Measurements from ENCODE around the gene HCN2. TPM values are rescaled to one million over a fixed set of nuclear protein-coding genes. Genes with fewer than 3 reads are reported as not detected.

The HCN2 gene
- total RNA-seq, 1 experiment from 2014 or later, result 9.2 TPM

DNA sequence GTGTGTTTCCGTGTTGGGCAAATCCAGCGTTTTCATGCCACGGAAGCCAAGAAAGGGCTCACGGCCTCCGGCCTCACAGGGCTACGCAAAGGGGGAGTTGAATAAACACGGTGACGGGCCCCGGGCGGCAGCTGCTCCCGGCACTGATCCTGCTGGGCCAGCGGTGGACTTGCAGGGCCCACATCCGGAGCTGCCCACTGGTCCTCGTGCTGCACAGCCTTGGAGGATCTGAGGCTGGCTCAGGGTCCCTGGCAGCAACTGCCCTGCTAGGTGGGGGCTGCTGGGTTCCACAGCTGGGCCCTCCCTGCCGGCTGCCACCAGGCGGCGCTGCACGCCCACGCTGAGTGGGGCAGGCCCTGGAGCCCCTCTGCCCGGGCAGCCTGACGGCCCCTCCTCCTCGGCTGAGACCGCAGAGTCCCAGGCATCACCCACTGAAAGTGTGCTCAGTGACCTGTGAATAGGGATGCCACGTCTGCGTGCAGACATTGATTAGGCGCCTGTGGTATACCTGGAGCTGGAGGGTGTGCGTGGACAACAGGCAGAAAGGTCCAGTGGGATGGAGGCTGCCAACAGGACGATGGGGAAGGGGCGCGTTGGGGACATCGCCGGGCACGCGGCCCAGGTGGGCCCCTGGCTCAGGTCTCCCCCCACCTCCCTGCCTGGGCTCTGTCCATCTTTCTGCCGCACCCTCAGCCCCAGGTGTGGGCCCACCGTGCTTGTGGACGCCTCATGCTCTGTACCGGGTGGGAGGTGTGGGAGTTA lies 5.3 kb upstream of the HCN2 start (continued):
- TF ChIP-seq, protein P1, sequence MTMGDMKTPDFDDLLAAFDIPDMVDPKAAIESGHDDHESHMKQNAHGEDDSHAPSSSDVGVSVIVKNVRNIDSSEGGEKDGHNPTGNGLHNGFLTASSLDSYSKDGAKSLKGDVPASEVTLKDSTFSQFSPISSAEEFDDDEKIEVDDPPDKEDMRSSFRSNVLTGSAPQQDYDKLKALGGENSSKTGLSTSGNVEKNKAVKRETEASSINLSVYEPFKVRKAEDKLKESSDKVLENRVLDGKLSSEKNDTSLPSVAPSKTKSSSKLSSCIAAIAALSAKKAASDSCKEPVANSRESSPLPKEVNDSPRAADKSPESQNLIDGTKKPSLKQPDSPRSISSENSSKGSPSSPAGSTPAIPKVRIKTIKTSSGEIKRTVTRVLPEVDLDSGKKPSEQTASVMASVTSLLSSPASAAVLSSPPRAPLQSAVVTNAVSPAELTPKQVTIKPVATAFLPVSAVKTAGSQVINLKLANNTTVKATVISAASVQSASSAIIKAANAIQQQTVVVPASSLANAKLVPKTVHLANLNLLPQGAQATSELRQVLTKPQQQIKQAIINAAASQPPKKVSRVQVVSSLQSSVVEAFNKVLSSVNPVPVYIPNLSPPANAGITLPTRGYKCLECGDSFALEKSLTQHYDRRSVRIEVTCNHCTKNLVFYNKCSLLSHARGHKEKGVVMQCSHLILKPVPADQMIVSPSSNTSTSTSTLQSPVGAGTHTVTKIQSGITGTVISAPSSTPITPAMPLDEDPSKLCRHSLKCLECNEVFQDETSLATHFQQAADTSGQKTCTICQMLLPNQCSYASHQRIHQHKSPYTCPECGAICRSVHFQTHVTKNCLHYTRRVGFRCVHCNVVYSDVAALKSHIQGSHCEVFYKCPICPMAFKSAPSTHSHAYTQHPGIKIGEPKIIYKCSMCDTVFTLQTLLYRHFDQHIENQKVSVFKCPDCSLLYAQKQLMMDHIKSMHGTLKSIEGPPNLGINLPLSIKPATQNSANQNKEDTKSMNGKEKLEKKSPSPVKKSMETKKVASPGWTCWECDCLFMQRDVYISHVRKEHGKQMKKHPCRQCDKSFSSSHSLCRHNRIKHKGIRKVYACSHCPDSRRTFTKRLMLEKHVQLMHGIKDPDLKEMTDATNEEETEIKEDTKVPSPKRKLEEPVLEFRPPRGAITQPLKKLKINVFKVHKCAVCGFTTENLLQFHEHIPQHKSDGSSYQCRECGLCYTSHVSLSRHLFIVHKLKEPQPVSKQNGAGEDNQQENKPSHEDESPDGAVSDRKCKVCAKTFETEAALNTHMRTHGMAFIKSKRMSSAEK (CRISPR knock-in tag; IDR thresholded peaks at IDR 0.05; ENCODE audit: borderline replicate concordance), result peak; percentile 74; the same call in 1 of the 2 replicates
- TF ChIP-seq ZNF416 (CRISPR knock-in tag; IDR thresholded peaks at IDR 0.05), result peak; percentile 56; the same call in 1 of the 2 replicates
- no peak for TF ChIP-seq ZNF232 (CRISPR knock-in tag; IDR thresholded peaks at IDR 0.05)
- TF ChIP-seq ZNF671 (CRISPR knock-in tag; IDR thresholded peaks at IDR 0.05), result no peak
- TF ChIP-seq, protein P2, sequence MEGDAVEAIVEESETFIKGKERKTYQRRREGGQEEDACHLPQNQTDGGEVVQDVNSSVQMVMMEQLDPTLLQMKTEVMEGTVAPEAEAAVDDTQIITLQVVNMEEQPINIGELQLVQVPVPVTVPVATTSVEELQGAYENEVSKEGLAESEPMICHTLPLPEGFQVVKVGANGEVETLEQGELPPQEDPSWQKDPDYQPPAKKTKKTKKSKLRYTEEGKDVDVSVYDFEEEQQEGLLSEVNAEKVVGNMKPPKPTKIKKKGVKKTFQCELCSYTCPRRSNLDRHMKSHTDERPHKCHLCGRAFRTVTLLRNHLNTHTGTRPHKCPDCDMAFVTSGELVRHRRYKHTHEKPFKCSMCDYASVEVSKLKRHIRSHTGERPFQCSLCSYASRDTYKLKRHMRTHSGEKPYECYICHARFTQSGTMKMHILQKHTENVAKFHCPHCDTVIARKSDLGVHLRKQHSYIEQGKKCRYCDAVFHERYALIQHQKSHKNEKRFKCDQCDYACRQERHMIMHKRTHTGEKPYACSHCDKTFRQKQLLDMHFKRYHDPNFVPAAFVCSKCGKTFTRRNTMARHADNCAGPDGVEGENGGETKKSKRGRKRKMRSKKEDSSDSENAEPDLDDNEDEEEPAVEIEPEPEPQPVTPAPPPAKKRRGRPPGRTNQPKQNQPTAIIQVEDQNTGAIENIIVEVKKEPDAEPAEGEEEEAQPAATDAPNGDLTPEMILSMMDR (IDR thresholded peaks at IDR 0.05), result peak; percentile 95
- no peak for TF ChIP-seq JUN (CRISPR knock-in tag; IDR thresholded peaks at IDR 0.05)
- peak; percentile 43; the same call in 1 of the 2 replicates for TF ChIP-seq GABPB1 (CRISPR knock-in tag; IDR thresholded peaks at IDR 0.05)
- TF ChIP-seq, protein P3, sequence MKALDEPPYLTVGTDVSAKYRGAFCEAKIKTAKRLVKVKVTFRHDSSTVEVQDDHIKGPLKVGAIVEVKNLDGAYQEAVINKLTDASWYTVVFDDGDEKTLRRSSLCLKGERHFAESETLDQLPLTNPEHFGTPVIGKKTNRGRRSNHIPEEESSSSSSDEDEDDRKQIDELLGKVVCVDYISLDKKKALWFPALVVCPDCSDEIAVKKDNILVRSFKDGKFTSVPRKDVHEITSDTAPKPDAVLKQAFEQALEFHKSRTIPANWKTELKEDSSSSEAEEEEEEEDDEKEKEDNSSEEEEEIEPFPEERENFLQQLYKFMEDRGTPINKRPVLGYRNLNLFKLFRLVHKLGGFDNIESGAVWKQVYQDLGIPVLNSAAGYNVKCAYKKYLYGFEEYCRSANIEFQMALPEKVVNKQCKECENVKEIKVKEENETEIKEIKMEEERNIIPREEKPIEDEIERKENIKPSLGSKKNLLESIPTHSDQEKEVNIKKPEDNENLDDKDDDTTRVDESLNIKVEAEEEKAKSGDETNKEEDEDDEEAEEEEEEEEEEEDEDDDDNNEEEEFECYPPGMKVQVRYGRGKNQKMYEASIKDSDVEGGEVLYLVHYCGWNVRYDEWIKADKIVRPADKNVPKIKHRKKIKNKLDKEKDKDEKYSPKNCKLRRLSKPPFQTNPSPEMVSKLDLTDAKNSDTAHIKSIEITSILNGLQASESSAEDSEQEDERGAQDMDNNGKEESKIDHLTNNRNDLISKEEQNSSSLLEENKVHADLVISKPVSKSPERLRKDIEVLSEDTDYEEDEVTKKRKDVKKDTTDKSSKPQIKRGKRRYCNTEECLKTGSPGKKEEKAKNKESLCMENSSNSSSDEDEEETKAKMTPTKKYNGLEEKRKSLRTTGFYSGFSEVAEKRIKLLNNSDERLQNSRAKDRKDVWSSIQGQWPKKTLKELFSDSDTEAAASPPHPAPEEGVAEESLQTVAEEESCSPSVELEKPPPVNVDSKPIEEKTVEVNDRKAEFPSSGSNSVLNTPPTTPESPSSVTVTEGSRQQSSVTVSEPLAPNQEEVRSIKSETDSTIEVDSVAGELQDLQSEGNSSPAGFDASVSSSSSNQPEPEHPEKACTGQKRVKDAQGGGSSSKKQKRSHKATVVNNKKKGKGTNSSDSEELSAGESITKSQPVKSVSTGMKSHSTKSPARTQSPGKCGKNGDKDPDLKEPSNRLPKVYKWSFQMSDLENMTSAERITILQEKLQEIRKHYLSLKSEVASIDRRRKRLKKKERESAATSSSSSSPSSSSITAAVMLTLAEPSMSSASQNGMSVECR (CRISPR knock-in tag; IDR thresholded peaks at IDR 0.05; ENCODE audit: borderline replicate concordance), result 0 out of 2 replicates have a peak, but pooled peaks have one; percentile 17
- no peak for TF ChIP-seq TEAD4 (CRISPR knock-in tag; IDR thresholded peaks at IDR 0.05)
- no peak for TF ChIP-seq FOXK1 (CRISPR knock-in tag; IDR thresholded peaks at IDR 0.05)
- 0 out of 2 replicates have a peak, but pooled peaks have one; percentile 90 for TF ChIP-seq KAT7 (CRISPR knock-in tag; IDR thresholded peaks at IDR 0.05; ENCODE audit: borderline replicate concordance)
- TF ChIP-seq, protein P4, sequence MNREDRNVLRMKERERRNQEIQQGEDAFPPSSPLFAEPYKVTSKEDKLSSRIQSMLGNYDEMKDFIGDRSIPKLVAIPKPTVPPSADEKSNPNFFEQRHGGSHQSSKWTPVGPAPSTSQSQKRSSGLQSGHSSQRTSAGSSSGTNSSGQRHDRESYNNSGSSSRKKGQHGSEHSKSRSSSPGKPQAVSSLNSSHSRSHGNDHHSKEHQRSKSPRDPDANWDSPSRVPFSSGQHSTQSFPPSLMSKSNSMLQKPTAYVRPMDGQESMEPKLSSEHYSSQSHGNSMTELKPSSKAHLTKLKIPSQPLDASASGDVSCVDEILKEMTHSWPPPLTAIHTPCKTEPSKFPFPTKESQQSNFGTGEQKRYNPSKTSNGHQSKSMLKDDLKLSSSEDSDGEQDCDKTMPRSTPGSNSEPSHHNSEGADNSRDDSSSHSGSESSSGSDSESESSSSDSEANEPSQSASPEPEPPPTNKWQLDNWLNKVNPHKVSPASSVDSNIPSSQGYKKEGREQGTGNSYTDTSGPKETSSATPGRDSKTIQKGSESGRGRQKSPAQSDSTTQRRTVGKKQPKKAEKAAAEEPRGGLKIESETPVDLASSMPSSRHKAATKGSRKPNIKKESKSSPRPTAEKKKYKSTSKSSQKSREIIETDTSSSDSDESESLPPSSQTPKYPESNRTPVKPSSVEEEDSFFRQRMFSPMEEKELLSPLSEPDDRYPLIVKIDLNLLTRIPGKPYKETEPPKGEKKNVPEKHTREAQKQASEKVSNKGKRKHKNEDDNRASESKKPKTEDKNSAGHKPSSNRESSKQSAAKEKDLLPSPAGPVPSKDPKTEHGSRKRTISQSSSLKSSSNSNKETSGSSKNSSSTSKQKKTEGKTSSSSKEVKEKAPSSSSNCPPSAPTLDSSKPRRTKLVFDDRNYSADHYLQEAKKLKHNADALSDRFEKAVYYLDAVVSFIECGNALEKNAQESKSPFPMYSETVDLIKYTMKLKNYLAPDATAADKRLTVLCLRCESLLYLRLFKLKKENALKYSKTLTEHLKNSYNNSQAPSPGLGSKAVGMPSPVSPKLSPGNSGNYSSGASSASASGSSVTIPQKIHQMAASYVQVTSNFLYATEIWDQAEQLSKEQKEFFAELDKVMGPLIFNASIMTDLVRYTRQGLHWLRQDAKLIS (CRISPR knock-in tag; IDR thresholded peaks at IDR 0.05; ENCODE audit: borderline replicate concordance), result 0 out of 2 replicates have a peak, but pooled peaks have one; percentile 40
- TF ChIP-seq ZNF317 (CRISPR knock-in tag; IDR thresholded peaks at IDR 0.05; ENCODE audit: borderline replicate concordance, low read depth), result no peak
- no peak for TF ChIP-seq ZNF121 (CRISPR knock-in tag; IDR thresholded peaks at IDR 0.05)
- TF ChIP-seq, protein P5, sequence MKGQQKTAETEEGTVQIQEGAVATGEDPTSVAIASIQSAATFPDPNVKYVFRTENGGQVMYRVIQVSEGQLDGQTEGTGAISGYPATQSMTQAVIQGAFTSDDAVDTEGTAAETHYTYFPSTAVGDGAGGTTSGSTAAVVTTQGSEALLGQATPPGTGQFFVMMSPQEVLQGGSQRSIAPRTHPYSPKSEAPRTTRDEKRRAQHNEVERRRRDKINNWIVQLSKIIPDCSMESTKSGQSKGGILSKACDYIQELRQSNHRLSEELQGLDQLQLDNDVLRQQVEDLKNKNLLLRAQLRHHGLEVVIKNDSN (CRISPR knock-in tag; IDR thresholded peaks at IDR 0.05), result peak; percentile 43; the same call in 1 of the 2 replicates
- TF ChIP-seq PRRX2 (CRISPR knock-in tag; IDR thresholded peaks at IDR 0.05), result peak; percentile 65
- TF ChIP-seq, protein P6, sequence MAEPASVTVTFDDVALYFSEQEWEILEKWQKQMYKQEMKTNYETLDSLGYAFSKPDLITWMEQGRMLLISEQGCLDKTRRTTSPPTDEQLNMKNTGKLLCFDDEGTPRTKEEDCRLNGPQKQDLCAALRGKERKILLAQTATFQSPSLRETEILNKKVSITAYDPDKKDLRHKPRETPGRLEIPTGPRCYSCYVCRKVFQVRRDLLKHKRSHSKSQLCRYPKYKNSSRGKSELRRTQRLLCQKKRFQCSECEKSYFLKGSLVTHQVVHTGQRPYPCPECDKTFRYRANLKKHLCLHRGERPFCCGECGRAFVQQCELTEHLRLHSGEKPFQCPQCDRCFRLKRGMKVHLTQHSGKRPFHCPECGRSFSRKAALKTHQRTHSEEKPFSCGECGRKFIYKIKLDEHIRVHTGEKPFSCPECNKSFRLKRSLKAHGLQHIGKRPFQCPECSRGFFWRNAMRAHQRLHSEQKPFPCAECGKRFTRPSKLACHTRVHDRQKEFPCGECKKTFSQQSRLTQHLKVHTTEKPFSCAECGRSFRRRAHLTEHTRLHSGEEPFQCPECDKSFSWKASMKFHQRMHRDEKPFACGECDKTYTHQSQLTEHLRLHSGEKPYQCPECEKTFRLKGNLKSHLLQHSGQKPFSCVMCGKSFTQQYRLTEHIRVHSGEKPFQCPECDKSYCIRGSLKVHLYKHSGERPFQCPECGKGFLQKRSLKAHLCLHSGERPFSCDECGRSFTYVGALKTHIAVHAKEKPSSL (CRISPR knock-in tag; conservative IDR thresholded peaks at IDR 0.05), result 0 out of 2 replicates have a peak, but pooled peaks have one; percentile 9
- TF ChIP-seq NFATC4 (CRISPR knock-in tag; IDR thresholded peaks at IDR 0.05), result peak; percentile 22; the same call in 1 of the 2 replicates
- peak; percentile 82 for TF ChIP-seq SP1 (CRISPR knock-in tag; conservative IDR thresholded peaks at IDR 0.05)
- peak; percentile 87 for TF ChIP-seq FOXP1 (CRISPR knock-in tag; IDR thresholded peaks at IDR 0.05; ENCODE audit: borderline replicate concordance)

Measured in WTC11 (cell line).